ENCODE measurements around the gene TK2.

The TK2 gene

GRCh38 chr16:66539623-66540469 is 10.1 kb downstream of the TK2 start:
- no peak for TF ChIP-seq CTCF (IDR thresholded peaks at IDR 0.05; ENCODE audit: unreplicated experiment in 3 of 3)
- no peak overlapping the region for H3K4me3 Mint-ChIP-seq
- peaks cover 43% of the 10 kb centered on the region for H3K36me3 Mint-ChIP-seq (ENCODE audit: low read depth)
- H3K9me3 Mint-ChIP-seq = no peaks in the 10 kb centered on the region
- no peaks in the 10 kb centered on the region for H3K27me3 Mint-ChIP-seq (ENCODE audit: low read depth)
- peaks cover 10% of the 10 kb centered on the region for H3K4me1 Mint-ChIP-seq
- no peak overlapping the region for H3K27ac Mint-ChIP-seq

GRCh38 chr16:66538910-66539309 is 11.0 kb downstream of the TK2 start:
- peaks cover 10% of the 10 kb centered on the region for H3K4me1 Mint-ChIP-seq
- TF ChIP-seq CTCF (IDR thresholded peaks at IDR 0.05; ENCODE audit: unreplicated experiment in 3 of 3) = no peak
- no peak overlapping the region for H3K4me3 Mint-ChIP-seq
- no peaks in the 10 kb centered on the region for H3K27me3 Mint-ChIP-seq (ENCODE audit: low read depth)
- H3K9me3 Mint-ChIP-seq = no peaks in the 10 kb centered on the region
- peaks cover 42% of the 10 kb centered on the region for H3K36me3 Mint-ChIP-seq (ENCODE audit: low read depth)
- no peak overlapping the region for H3K27ac Mint-ChIP-seq

- no peak for TF ChIP-seq CTCF (IDR thresholded peaks at IDR 0.05; ENCODE audit: unreplicated experiment in 3 of 3)
- H3K9me3 Mint-ChIP-seq = no peaks in the 10 kb centered on the region
- no peaks in the 10 kb centered on the region for H3K27me3 Mint-ChIP-seq (ENCODE audit: low read depth)
- H3K36me3 Mint-ChIP-seq (ENCODE audit: low read depth) = peaks cover 41% of the 10 kb centered on the region
- H3K27ac Mint-ChIP-seq = no peak overlapping the region
- H3K4me1 Mint-ChIP-seq = peaks cover 7% of the 10 kb centered on the region
- H3K4me3 Mint-ChIP-seq = no peak overlapping the region
Observed at GRCh38 chr16:66537236-66537635, 12.7 kb downstream of the TK2 start.

DNA sequence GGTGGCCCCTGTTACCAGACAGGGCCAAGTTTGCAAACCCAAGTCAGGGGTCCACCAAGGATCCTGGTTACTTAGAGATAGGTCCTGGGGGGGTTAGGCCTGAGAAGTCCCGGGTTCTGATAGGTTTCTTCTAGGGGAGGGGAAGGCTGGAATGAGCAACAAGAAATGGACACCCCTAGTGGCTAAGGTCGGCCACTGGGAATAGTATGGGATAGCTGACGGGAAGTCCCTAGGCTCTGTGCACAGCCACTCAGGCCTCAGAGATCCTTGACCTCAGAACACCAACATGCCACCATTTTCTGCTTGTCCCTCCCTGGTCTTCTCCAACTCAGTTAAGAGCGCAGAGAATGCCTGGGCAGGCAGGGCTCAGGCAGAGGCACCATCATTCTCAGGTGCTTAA is 13.4 kb downstream of the TK2 start:
- no peak overlapping the region for H3K27ac Mint-ChIP-seq
- H3K4me1 Mint-ChIP-seq = peaks cover under 1% of the 10 kb centered on the region
- peaks cover 41% of the 10 kb centered on the region for H3K36me3 Mint-ChIP-seq (ENCODE audit: low read depth)
- TF ChIP-seq CTCF (IDR thresholded peaks at IDR 0.05; ENCODE audit: unreplicated experiment in 3 of 3) = no peak
- no peak overlapping the region for H3K4me3 Mint-ChIP-seq
- no peaks in the 10 kb centered on the region for H3K9me3 Mint-ChIP-seq
- no peaks in the 10 kb centered on the region for H3K27me3 Mint-ChIP-seq (ENCODE audit: low read depth)

DNA sequence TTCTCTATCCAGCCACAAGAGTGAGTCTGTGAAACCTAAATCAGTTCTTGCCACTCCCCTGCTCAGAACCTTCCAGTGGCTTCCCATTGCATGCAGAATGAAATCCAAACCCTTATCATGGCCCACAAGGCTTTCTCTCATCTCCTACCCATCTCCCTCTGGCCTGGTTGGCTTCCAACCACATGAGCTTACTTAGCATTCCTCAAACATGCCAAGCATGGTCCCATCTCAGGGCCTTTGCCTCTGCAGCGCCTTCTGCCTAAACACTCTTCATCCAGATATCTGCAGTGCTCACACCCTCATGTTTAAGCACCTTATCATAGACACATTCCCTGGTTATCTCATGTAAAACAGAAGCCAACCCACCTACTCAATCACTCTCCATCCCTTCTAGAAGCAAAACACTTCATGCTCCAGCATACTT is 15.5 kb downstream of the TK2 start:
- Mint-ChIP-seq H3K36me3 (ENCODE audit: low read depth) (peaks cover 49% of the 10 kb centered on the region), H3K27ac (no peak overlapping the region), H3K4me3 (no peak overlapping the region), H3K4me1 (no peaks in the 10 kb centered on the region), H3K27me3 (ENCODE audit: low read depth) (no peaks in the 10 kb centered on the region), H3K9me3 (no peaks in the 10 kb centered on the region)
- TF ChIP-seq CTCF (IDR thresholded peaks at IDR 0.05; ENCODE audit: unreplicated experiment in 3 of 3) = no peak

- no peak overlapping the region for H3K27ac Mint-ChIP-seq
- no peaks in the 10 kb centered on the region for H3K9me3 Mint-ChIP-seq
- no peaks in the 10 kb centered on the region for H3K27me3 Mint-ChIP-seq (ENCODE audit: low read depth)
- TF ChIP-seq CTCF (IDR thresholded peaks at IDR 0.05; ENCODE audit: unreplicated experiment in 3 of 3) = no peak
- peaks cover 42% of the 10 kb centered on the region for H3K36me3 Mint-ChIP-seq (ENCODE audit: low read depth)
- H3K4me3 Mint-ChIP-seq = no peak overlapping the region
- no peaks in the 10 kb centered on the region for H3K4me1 Mint-ChIP-seq
Observed at GRCh38 chr16:66529475-66529874, 20.4 kb downstream of the TK2 start.
